Muscle layer of duodenum (tissue), 2 donors: ENCODE data around the gene ARFGEF2.

Source experiments
- H3K27ac ChIP-seq: one replicate; pipeline ENCODE4 v1.7.0; 2013; ENCODE audit warnings: mild to moderate bottlenecking, low read length
- H3K27me3 ChIP-seq: one replicate; pipeline ENCODE4 v1.7.0; 2013; ENCODE audit warnings: low read depth, mild to moderate bottlenecking, control low read depth, low read length
- H3K36me3 ChIP-seq, 2 donors: one replicate each; pipeline ENCODE4 v1.7.0; 2013; ENCODE audit warnings: low read length in 2 of 2, control low read depth in 1 of 2, mild to moderate bottlenecking in 1 of 2; ENCODE audit not compliant: insufficient read depth in 2 of 2, control insufficient read depth in 1 of 2
- H3K4me1 ChIP-seq, 2 donors: one replicate each; pipeline ENCODE4 v1.7.0; 2013; ENCODE audit warnings: low read length in 2 of 2, mild to moderate bottlenecking in 2 of 2, control low read depth in 1 of 2, moderate library complexity in 1 of 2; ENCODE audit not compliant: insufficient read depth in 2 of 2, control insufficient read depth in 1 of 2
- H3K4me3 ChIP-seq, 2 donors: one replicate each; pipeline ENCODE4 v1.7.0; 2013; ENCODE audit warnings: low read length in 2 of 2, low read depth in 1 of 2, mild to moderate bottlenecking in 1 of 2
- H3K9me3 ChIP-seq, 2 donors: one replicate each; pipeline ENCODE4 v1.7.0; 2013; ENCODE audit warnings: low read length in 2 of 2, control low read depth in 1 of 2, mild to moderate bottlenecking in 1 of 2; ENCODE audit not compliant: control insufficient read depth in 1 of 2
- donor health status: healthy.

Gene ARFGEF2

DNA sequence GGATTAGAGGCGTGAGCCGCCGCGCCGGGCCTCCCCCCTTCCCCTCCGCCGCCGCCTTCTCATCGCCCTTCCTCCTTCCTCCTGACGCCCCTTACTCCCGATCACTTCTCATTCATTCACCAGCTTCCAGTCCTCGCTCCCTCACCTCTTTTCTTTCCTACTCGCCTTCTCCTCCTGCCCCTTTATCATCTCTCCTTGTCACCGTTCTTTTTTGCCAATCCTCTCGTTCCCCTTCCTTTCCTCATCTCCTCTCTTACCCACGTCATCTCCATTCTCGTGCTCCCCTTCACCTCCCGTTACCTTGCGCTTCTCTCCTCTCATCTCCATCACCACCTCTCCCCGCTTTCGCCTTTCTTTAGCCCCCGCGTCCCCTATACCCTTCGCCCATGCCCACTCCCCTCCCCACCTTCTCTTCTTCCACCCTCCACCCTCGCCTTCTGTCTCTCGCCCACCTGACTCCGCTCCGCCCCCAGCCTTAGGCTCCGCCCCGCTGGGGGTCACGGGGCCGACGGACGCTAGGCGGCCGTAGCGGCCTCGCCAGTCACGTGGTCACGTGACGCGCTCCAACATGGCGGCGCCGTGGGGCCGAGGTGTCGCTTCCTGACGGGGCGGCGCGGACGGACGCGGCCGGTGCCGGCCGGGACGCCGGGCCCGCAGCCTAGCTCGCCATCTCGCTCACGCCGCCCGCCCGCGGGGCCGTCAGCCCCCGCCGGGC lies at the start of gene ARFGEF2:
Gene ARFGEF2, plus strand, starts transcription at position 544 of the 715 bp plus-strand sequence. CDS start 179 bp downstream, outside the sequence.
- peak within 1 kb of the TSS; percentile 96 for H3K27ac ChIP-seq
- H3K9me3 ChIP-seq, result no peaks in the 10 kb centered on the region
- H3K4me1 ChIP-seq, result peaks cover 11 to 28% of the 10 kb centered on the region in 2 donors
- no peaks in the 10 kb centered on the region for H3K27me3 ChIP-seq
- peak within 1 kb of the TSS; percentile 80 to 94 for H3K4me3 ChIP-seq
- no peaks in the 10 kb centered on the region for H3K36me3 ChIP-seq

DNA sequence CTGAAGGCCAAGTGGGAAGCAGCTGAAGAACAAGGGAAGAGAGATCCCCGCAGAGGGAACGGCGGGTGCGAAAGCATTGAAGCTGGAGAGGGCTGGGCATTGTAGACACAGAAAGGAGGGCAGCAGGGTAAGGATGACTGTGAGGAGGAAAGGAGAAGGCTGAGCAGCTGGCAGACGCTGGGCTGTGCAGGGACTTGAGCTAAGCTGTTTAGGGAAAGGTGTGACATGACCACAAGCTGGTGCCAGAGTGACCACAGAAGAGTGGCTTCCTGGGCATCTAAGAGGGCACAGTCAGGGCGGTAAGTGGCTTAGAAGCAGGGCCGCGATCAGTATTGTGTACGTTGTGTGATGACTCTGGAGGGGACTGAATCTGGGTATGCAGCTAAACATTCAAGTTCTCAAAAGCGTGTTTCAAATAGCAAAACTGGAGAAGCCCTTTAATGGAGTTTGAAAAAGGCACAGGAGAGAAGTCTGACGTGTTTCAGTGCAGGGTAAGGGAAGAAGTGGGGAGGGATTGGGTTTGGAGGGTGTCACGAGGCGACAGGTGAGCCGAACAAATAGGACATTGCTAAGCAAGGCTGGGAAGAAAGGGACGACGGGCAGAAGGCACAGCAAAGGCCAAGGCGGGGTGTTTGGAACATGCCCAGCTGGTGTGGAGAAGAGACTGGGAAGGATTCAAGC lies 46.1 kb upstream of the ARFGEF2 start:
- H3K36me3 ChIP-seq, result no peaks in the 10 kb centered on the region
- no peaks in the 10 kb centered on the region for H3K9me3 ChIP-seq
- H3K27me3 ChIP-seq, result no peaks in the 10 kb centered on the region
- no peaks in the 10 kb centered on the region for H3K4me1 ChIP-seq
- H3K27ac ChIP-seq, result no peak overlapping the region
- no peak overlapping the region for H3K4me3 ChIP-seq

DNA sequence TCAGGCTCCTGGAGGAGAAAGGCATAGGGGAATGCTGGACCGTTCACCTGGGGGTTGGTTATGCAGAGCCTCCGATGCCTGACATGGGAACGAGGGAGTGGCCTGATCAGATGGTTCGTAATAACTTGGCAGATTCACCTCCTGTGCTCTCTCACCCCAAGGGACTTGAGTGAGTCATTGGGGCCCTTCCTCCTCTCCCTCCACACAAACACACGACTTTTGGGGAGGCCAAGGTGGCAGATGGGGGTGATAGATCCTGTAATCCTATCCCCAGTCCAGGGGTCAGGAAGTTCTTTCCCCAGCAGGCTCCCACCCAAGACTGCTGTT lies 45.6 kb upstream of the ARFGEF2 start:
- no peaks in the 10 kb centered on the region for H3K9me3 ChIP-seq
- no peaks in the 10 kb centered on the region for H3K27me3 ChIP-seq
- no peak overlapping the region for H3K4me3 ChIP-seq
- H3K4me1 ChIP-seq, result no peaks in the 10 kb centered on the region
- no peaks in the 10 kb centered on the region for H3K36me3 ChIP-seq
- H3K27ac ChIP-seq, result no peak overlapping the region

DNA sequence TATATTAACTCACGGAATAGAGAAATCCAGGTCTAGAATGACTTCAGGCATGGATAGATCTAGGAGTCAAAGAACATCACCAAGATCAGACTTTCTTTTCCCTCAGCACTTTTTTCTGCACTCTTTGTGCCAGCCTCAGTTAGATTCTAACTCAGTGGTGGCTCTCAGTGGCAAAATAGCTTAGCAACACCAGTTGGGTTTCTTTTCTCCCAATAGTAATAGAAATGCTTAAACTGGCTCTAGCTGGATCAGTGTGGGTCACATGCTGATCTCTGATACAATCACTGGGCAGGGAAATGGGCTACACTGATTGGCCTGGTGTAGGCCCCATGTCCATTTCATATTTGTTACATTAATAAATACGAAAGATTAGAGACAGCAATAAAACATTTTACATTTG lies 44.2 kb upstream of the ARFGEF2 start:
- no peak overlapping the region for H3K27ac ChIP-seq
- H3K9me3 ChIP-seq, result no peaks in the 10 kb centered on the region
- H3K36me3 ChIP-seq, result no peaks in the 10 kb centered on the region
- H3K27me3 ChIP-seq, result no peaks in the 10 kb centered on the region
- no peak overlapping the region for H3K4me3 ChIP-seq
- H3K4me1 ChIP-seq, result no peaks in the 10 kb centered on the region

DNA sequence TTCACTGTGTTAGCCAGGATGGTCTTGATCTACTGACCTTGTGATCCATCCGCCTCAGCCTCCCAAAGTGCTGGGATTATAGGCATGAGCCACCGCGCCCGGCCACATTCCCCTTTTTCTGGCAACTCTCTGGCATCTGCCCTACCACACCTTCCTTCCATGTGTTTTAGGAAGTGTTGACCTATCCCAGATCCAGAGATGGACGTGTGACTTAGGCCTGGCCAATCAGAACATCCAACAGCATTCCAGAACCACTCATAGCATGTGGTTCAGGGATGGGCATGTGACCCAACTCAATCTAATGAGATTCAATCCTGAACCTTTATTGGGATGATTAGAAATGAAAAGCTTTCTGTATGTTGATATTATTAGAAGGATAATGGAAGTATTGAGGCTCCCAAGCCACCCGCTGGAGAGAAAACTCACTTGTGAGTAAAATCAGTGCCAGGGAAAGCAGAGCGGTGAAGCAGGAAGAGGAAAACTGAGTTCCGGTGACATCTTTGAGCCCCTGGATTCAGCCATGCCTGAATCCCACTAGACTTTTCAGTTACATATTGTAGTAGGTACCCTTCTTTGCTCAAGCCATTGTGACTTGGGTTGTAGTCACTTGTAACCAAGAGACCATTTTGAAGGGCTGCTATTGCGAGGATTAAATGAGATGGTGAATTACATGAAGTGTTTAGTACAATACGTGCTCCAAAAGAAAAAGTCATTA lies 42.8 kb upstream of the ARFGEF2 start:
- H3K27me3 ChIP-seq, result no peaks in the 10 kb centered on the region
- H3K4me1 ChIP-seq, result no peaks in the 10 kb centered on the region
- H3K4me3 ChIP-seq, result no peak overlapping the region
- no peaks in the 10 kb centered on the region for H3K9me3 ChIP-seq
- no peak overlapping the region for H3K27ac ChIP-seq
- no peaks in the 10 kb centered on the region for H3K36me3 ChIP-seq

DNA sequence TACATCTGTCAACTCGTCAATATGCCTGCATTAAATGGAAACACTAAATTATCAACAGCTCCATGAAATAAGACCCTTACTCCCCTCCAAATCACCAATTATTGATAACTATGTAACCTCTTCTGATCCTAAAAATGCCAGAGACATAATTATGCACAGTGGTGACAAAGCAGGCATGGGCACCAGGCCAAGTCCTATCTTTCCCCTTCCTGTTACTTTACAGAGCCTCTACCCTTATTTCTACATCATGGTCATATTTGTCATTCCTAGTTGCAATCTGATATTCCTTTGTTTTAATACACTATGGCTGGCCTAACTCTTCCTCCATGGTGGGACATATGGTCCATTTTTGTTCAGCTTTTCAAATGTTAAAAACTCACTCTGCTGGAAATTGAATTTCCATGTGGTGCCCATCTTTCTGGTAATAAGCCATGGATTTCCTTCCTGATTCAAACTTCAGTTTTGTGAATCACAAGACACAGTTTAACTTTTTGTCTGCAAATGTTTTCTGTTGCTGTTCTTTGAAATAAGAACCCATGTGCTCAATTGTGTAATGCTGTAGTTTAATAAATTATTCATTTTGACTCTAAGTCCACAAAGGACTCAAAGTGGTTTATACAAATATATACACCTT lies 41.8 kb upstream of the ARFGEF2 start:
- H3K4me3 ChIP-seq, result no peak overlapping the region
- H3K27ac ChIP-seq, result no peak overlapping the region
- no peaks in the 10 kb centered on the region for H3K36me3 ChIP-seq
- H3K27me3 ChIP-seq, result no peaks in the 10 kb centered on the region
- H3K9me3 ChIP-seq, result no peaks in the 10 kb centered on the region
- no peaks in the 10 kb centered on the region for H3K4me1 ChIP-seq

DNA sequence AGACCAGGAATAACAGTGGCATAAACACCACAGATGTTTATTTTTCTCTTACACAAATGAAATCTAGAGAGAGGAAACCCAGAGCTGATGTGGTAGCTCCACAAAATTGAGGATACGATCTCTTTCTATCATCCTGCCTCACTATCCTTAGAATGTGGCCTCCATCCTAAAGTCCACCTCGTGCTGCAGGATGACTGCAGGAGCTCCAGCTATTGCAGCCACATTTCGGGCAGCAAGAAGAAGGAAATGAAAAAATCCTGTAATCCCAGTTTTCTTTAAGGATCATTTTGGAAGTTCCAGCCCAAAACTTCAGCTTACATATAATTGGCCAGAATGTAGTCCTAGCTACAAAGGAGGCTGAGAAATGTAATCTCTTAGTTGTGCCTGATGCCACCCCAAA lies 41.2 kb upstream of the ARFGEF2 start:
- Histone ChIP-seq H3K36me3 (no peaks in the 10 kb centered on the region), H3K27ac (no peak overlapping the region), H3K4me3 (no peak overlapping the region), H3K4me1 (no peaks in the 10 kb centered on the region), H3K27me3 (no peaks in the 10 kb centered on the region), H3K9me3 (no peaks in the 10 kb centered on the region)

DNA sequence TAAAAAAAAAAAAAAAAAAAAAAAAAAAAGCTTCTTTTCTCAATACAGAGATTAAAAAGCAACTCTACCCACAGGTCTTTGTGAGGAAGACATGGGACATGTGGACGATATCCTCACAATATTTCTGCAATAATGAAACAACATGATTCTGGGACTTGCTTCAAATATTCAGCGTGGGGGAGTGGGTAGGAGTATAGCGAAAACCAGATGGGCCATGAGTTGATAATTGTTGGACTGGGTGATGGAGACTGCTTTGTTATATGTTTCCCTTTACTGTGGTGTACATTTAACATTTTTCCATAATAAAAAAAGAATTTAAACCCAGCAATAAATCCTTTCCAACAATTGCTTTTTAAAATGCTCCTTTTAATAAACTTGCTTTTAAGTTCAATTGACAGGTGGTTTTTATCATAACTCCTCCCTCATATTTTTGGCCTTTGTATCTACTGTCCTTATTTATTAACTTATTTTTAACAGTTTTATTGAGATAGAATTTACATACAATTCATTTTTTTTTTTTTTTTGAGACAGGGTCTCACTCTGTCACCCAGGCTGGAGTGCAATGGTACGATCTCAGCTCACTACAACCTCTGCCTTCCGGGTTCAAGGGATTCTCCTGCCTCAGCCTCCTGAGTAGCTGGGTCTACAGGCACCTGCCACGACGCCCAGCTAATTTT lies 40.4 kb upstream of the ARFGEF2 start:
- H3K9me3 ChIP-seq, result no peaks in the 10 kb centered on the region
- no peaks in the 10 kb centered on the region for H3K36me3 ChIP-seq
- no peak overlapping the region for H3K4me3 ChIP-seq
- H3K27me3 ChIP-seq, result no peaks in the 10 kb centered on the region
- H3K27ac ChIP-seq, result no peak overlapping the region
- H3K4me1 ChIP-seq, result no peaks in the 10 kb centered on the region

DNA sequence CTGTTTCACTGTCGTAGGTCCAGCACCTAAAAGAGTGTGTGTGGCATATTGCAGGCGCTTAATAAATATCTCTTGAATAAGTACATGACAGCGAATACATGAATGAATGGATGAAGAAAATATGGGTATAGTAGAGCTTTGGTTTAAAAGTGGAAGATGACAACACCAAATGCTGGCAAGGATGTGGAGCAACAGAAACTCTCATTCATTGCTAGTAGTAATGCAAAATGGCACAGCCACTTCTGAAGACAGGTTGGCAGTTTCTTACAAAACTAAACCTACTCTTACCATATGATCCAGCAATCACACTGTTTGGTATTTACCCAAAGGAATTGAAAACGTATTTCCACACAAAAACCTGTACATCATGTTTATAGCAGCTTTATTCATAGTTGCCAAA lies 36.3 kb upstream of the ARFGEF2 start:
- H3K9me3 ChIP-seq, result no peaks in the 10 kb centered on the region
- H3K4me1 ChIP-seq, result no peaks in the 10 kb centered on the region
- H3K27me3 ChIP-seq, result no peaks in the 10 kb centered on the region
- H3K4me3 ChIP-seq, result no peak overlapping the region
- H3K27ac ChIP-seq, result no peak overlapping the region
- H3K36me3 ChIP-seq, result no peaks in the 10 kb centered on the region

DNA sequence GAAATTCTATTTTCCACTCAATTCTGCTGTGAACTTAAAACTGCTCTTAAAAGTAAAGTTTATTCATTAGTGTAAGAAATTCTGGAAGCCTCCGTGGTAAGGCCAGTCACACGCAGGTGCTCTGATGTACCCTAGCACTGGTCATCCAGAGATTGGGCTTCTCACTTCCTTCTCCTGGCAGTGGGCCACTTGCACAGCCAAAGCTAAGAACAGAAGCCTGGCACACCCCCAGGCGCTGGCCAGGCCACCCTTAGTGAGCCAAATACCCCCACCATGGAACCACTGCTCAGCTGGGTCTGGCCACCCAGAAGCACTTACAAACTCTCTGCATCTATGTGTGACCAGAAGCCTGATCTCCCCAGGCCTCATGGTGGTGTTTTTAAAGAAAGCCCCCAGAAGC lies 35.3 kb upstream of the ARFGEF2 start:
- Histone ChIP-seq H3K4me1 (no peaks in the 10 kb centered on the region), H3K27ac (no peak overlapping the region), H3K9me3 (no peaks in the 10 kb centered on the region), H3K27me3 (no peaks in the 10 kb centered on the region), H3K4me3 (no peak overlapping the region), H3K36me3 (no peaks in the 10 kb centered on the region)

DNA sequence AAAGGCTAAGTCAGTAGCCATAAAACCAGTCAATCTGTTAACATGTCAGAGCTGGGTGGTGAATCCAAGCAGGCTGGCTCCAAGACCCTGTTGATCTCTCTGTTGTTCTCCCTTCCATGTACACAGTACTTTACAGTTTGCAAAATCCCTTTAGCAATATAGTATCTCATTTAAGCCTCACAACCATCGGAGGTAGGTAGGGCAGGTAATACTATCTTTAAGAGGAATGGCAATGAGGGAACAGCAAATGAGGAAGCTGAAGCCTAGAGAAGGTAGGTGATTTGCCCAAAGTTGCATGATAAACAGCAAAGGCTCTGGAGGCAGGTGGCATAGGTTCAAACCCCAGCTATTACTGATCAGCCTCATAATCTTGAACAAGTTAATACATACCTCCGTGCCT lies 34.7 kb upstream of the ARFGEF2 start:
- H3K27me3 ChIP-seq, result no peaks in the 10 kb centered on the region
- no peaks in the 10 kb centered on the region for H3K36me3 ChIP-seq
- H3K4me1 ChIP-seq, result no peaks in the 10 kb centered on the region
- H3K9me3 ChIP-seq, result no peaks in the 10 kb centered on the region
- H3K27ac ChIP-seq, result no peak overlapping the region
- H3K4me3 ChIP-seq, result no peak overlapping the region
